HG03280 (cell line): ENCODE data around the gene HTR1D.

ENCODE experiments used
- ATAC-seq: cut with Tn5 transposase; IDR thresholded peaks from one replicate; pipeline ENCODE4 v1.9.1; 2021; ENCODE audit warnings: mild to moderate bottlenecking, moderate library complexity; ENCODE audit not compliant: unreplicated experiment

The HTR1D gene

GRCh38 chr1:23187637-23188036 is 29.7 kb downstream of the HTR1D start:
- no peak for ATAC-seq

- ATAC-seq, result no peak
Observed at GRCh38 chr1:23185381-23185780, 31.9 kb downstream of the HTR1D start.

GRCh38 chr1:23184212-23184934 is 32.9 kb downstream of the HTR1D start:
- ATAC-seq, result no peak

DNA sequence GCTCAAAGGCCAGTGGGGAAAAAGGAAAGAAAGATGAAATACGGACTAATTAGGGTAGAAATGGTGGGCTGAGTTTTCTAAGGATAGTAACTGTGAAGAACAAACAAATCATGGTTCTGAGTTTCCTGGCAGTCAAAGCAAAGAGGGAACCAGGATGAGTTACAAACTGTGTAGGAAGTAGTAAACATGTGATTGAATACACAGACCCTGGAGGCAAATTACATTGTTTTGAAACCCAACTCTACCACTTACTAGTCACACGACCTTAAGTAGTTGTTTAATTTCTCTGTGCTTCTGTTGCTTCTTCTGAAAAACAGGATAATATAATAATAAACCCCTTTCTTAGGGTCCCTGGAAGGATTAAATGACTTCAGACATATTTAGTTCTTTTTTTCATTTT is 37.4 kb downstream of the HTR1D start:
- no peak for ATAC-seq

DNA sequence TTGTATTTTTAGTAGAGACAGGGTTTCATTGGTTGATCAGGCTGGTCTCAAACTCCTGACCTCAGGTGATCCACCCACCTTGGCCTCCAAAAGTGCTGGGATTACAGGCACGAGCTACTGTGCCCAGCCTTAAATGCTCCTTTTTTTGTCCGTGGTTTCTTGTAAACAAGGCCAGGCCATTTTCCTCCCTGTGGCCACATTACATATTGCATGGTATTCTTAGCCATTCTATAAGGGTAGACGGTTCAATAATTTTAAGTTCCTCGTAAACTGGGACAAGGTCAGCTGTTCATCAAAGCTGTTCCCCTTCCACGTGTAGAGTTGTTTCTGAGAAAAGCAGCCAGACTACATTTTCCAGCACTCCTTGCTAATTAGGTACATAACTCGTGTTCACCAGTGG is 38.4 kb downstream of the HTR1D start:
- no peak for ATAC-seq

GRCh38 chr1:23178414-23178813 is 38.9 kb downstream of the HTR1D start:
- no peak for ATAC-seq

DNA sequence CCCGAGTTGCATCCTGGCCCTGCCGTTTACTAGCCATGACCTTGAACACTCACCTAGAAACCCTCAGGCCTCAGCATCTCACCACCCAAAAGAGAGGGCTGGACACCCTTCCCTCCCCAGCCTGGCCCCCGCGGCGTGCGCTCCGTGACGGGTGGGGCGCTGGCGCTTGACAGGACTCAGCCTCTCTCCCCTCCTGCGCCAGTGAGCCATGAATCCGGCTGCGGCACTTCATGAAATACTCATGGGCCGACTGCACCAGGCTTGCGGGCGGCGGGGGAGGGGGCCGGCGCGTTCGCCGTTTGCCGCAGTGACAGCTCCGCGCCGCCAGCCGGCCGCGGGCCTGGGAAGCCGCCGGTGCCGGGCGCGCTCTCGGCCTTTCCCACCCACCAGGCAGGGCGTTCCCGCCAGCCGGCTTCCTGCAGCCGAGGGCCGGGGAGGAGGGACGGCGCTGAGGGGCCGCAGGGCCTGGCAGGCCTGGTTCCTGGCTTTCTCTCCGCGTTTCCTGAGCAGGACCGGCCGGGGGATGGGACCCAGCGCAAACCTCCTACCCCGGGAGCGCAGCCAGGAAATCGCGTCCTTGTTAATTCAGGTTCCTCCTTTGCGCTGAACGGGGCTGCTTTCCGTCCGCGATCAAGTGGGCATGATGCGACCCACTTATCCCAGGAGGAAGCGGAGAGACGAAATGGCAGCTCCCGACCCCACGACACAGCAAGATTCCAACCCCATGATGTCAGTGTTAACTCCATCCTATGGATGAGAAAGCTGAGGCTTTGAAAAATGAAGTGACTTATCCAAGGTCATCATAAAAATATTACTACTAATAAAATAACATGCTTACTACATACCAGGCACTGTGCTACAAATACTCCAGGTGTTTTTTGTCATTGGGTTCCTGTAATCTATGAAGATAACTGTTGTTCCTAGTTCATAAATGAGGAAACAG is 39.6 kb downstream of the HTR1D start:
- ATAC-seq, result peak; percentile 45

GRCh38 chr1:23177031-23177430 is 40.3 kb downstream of the HTR1D start:
- no peak for ATAC-seq

GRCh38 chr1:23174426-23175110 is 42.7 kb downstream of the HTR1D start:
- ATAC-seq, result no peak

GRCh38 chr1:23171181-23171755 is 46.0 kb downstream of the HTR1D start:
- ATAC-seq, result no peak

GRCh38 chr1:23169727-23170335 is 47.5 kb downstream of the HTR1D start:
- ATAC-seq, result no peak

DNA sequence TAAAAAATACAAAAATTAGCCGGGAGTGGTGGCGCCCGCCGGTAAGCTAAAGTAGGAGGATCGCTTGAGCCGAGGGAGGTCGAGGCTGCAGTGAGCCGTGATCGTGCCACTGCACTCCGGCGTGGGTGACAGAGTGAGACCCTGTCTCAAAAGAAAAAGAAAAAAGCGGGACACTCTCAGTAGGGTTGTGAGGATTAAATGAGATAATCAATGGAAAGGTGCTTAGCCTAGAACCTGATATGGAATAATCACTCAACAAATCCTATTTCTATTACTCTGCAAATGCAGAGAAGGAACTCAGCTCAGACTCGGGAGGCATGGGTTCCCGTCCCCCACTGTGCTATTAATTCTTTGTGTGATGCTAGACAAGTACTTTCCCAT is 48.1 kb downstream of the HTR1D start:
- ATAC-seq, result no peak

GRCh38 chr1:23168445-23169194 is 48.7 kb downstream of the HTR1D start, which contains the start of gene LUZP1:
Gene LUZP1 (minus strand): TSS chr1:23168856.
- ATAC-seq, result peak; percentile 74

- peak; percentile 26 for ATAC-seq
Observed at GRCh38 chr1:23168079-23168444, 49.2 kb downstream of the HTR1D start.

DNA sequence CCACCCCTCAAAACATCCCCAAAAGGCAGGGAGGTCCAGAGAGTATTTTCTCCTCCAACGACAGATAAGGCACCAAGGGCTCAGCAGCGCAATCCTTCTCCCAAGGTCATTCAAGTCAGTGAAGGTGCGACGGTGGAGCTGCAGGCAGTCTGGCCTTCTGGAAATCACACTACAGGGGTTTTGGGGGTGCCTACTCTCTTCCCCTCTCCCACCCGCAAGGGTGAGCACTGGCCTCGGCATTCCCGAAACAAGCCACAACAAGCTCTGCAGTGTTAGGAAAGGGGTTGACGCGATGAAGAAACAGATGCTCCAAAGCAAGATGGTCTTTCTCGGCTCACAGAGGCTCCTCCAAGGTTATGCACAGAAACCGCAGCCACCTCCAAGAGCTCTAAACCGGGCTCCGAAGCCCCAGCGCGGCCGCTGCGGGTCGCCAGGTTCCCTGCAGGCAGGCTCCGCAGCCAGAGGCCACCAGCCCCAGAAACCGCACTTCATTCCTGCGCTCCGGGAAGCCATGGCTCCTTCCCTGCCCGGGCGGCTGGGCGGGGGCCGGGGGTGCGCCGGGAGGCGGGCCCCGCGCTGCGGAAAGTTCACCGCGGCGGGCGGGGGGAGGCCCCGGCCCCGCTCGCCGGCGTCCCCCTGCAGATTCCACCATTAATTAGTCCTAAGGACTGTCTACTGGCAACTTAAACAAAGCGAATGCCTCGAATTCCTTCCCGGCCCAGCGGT is 49.8 kb downstream of the HTR1D start:
- ATAC-seq, result peak; percentile 18

DNA sequence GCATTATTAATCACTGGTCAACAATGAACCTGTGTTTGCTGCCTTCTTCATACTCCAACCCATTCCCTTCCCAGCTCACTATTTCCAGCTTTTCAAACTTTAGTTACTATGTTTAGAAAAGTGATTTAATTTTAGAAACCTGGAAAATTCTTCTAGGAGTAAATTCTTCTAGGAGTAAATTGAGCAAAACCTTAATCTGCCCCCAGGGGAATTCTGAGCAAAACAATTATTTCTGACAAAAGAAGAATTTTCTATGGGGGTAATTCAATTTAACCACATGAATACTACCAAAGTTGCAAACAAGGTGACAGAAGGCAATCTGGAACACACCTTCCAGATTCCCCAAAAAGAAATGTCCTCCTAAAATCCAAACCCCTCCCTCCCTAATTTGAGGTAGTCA is 50.4 kb downstream of the HTR1D start:
- no peak for ATAC-seq

GRCh38 chr1:23163395-23163794 is 53.9 kb downstream of the HTR1D start:
- no peak for ATAC-seq

GRCh38 chr1:23159963-23160877 is 57.1 kb downstream of the HTR1D start:
- ATAC-seq, result no peak
